CD8-positive, alpha-beta memory T cell (primary cell): ENCODE data around the gene ECHDC1. TPM values are rescaled to one million over a fixed set of nuclear protein-coding genes. Genes with fewer than 3 reads are reported as not detected.

Experiments
- CTCF ChIA-PET: fragments of 350-600 bp; sonication (Branson Sonifier 250); formaldehyde crosslinking; loops from one replicate; lab custom pipeline; 2021; ENCODE audit warnings: antibody characterized with exemption; lab: Charles Lee
- POLR2A ChIA-PET: fragments of 350-600 bp; sonication (Branson Sonifier 250); formaldehyde crosslinking; loops from one replicate; lab custom pipeline; 2021; ENCODE audit warnings: antibody characterized with exemption; lab: Charles Lee
- DNase-seq, 5 donors: peaks; one replicate each; pipeline versions ENCODE4 v3.0.0 to v3.0.0-alpha.2; 2020 to 2022; ENCODE audit warnings: mixed read lengths in 1 of 5
- H3K27ac ChIP-seq: one replicate; pipeline ENCODE4 v1.7.0; 2013; ENCODE audit warnings: low read depth, mild to moderate bottlenecking, low read length, moderate library complexity
- H3K27me3 ChIP-seq: 2 replicates; pipeline ENCODE4 v1.7.0; 2013; ENCODE audit warnings: low read length, mild to moderate bottlenecking; ENCODE audit not compliant: insufficient read depth, poor library complexity, severe bottlenecking
- H3K36me3 ChIP-seq: 2 replicates; pipeline ENCODE4 v1.7.0; 2013; ENCODE audit warnings: mild to moderate bottlenecking, low read length, moderate library complexity; ENCODE audit not compliant: insufficient read depth
- H3K4me1 ChIP-seq: 2 replicates; pipeline ENCODE4 v1.7.0; 2013; ENCODE audit warnings: mild to moderate bottlenecking, low read length, moderate library complexity; ENCODE audit not compliant: insufficient read depth
- H3K4me3 ChIP-seq: 2 replicates; pipeline ENCODE4 v1.7.0; 2013; ENCODE audit warnings: mild to moderate bottlenecking, low read length
- H3K9me3 ChIP-seq: 2 replicates; pipeline ENCODE4 v1.7.0; 2013; ENCODE audit warnings: mild to moderate bottlenecking, low read length
- H3K27ac Mint-ChIP-seq, 8 donors: one replicate each; pipeline ENCODE4 v1.8.0; 2020 to 2021; ENCODE audit warnings: mixed read lengths in 8 of 8, mild to moderate bottlenecking in 6 of 8, inconsistent platforms in 3 of 8, moderate library complexity in 3 of 8
- H3K27me3 Mint-ChIP-seq, 2 donors: one replicate each; pipeline ENCODE4 v1.8.0; 2020 to 2021; ENCODE audit warnings: mixed read lengths in 2 of 2, mild to moderate bottlenecking in 1 of 2, moderate library complexity in 1 of 2
- H3K36me3 Mint-ChIP-seq, 3 donors: one replicate each; pipeline ENCODE4 v1.8.0; 2020 to 2021; ENCODE audit warnings: mixed read lengths in 3 of 3, inconsistent platforms in 1 of 3, mild to moderate bottlenecking in 1 of 3
- H3K4me1 Mint-ChIP-seq, 3 donors: one replicate each; pipeline ENCODE4 v1.8.0; 2020 to 2021; ENCODE audit warnings: mixed read lengths in 3 of 3, inconsistent platforms in 1 of 3, mild to moderate bottlenecking in 1 of 3
- H3K4me3 Mint-ChIP-seq, 7 donors: one replicate each; pipeline ENCODE4 v1.8.0; 2020 to 2021; ENCODE audit warnings: mixed read lengths in 7 of 7, mild to moderate bottlenecking in 6 of 7, moderate library complexity in 4 of 7, inconsistent platforms in 2 of 7
- H3K9me3 Mint-ChIP-seq, 5 donors: one replicate each; pipeline ENCODE4 v1.8.0; 2020 to 2022; ENCODE audit warnings: mixed read lengths in 5 of 5, mild to moderate bottlenecking in 3 of 5, moderate library complexity in 2 of 5, inconsistent platforms in 1 of 5
- polyA plus RNA-seq: library from polyadenylated mRNA; unstranded; fragments of 300-500 nt; fragmentation: Illumina TruSeq; gene quantifications from one replicate; pipeline ENCODE4 v1.2.3, GENCODE V29; 2021
- total RNA-seq, 2 experiments: library from RNA; stranded (reverse); gene quantifications; one replicate each; pipeline ENCODE4 v1.2.3, GENCODE V29; 2021

ECHDC1 gene
- total and polyA plus RNA-seq, 3 experiments from 2014 or later, result 65.0 to 67.7 (median 66.3) TPM

GRCh38 chr6:127348028-127348661, 4.7 kb upstream of the ECHDC1 start:
- H3K27ac ChIP-seq, result no peak overlapping the region
- no peaks in the 10 kb centered on the region for H3K36me3 ChIP-seq
- DNase-seq, result no peak
- Mint-ChIP-seq H3K4me1 (peaks cover 3 to 4% (median 4%) of the 10 kb centered on the region in 3 donors), H3K9me3 (peaks cover 7 to 23% (median 17%) of the 10 kb centered on the region in 5 donors), H3K36me3 (peaks cover 0 to 18% (median 5%) of the 10 kb centered on the region in 3 donors), H3K4me3 (no peak overlapping the region), H3K27ac (no peak overlapping the region), H3K27me3 (peaks cover 0 to 1% of the 10 kb centered on the region in 2 donors)
- no peaks in the 10 kb centered on the region for H3K9me3 ChIP-seq
- POLR2A ChIA-PET, result no interaction called here
- H3K27me3 ChIP-seq, result no peaks in the 10 kb centered on the region
- CTCF ChIA-PET, result no interaction called here
- no peak overlapping the region for H3K4me3 ChIP-seq
- H3K4me1 ChIP-seq, result peaks cover 6% of the 10 kb centered on the region

- Mint-ChIP-seq H3K4me3 (peak overlapping the region in 1 of 7 donors; percentile 29), H3K27ac (no peak overlapping the region), H3K36me3 (peaks cover 0 to 18% (median 5%) of the 10 kb centered on the region in 3 donors), H3K9me3 (peaks cover 7 to 16% (median 12%) of the 10 kb centered on the region in 5 donors), H3K4me1 (peaks cover 3 to 4% (median 4%) of the 10 kb centered on the region in 3 donors), H3K27me3 (peaks cover 0 to 1% of the 10 kb centered on the region in 2 donors)
- peaks cover 11% of the 10 kb centered on the region for H3K4me1 ChIP-seq
- ChIA-PET POLR2A (no interaction called here), CTCF (no interaction called here)
- H3K27ac ChIP-seq, result no peak overlapping the region
- no peak overlapping the region for H3K4me3 ChIP-seq
- H3K9me3 ChIP-seq, result no peaks in the 10 kb centered on the region
- DNase-seq, result no peak
- H3K27me3 ChIP-seq, result no peaks in the 10 kb centered on the region
- H3K36me3 ChIP-seq, result no peaks in the 10 kb centered on the region
These were observed 3.8 kb upstream of the ECHDC1 start for GRCh38 chr6:127347178-127347577.

GRCh38 chr6:127345521-127345920, 2.1 kb upstream of the ECHDC1 start:
- no peak overlapping the region for H3K27ac Mint-ChIP-seq
- peaks cover 27% of the 10 kb centered on the region for H3K4me1 ChIP-seq

GRCh38 chr6:127343809-127344659, 625 bp upstream of the ECHDC1 start:
- peak in 1 of 5 donors; percentile 4 for DNase-seq
- ChIA-PET CTCF (interaction anchor here (0.9 to 1.2 kb wide), 2 partner anchors 42 to 78 kb away, joined by 3 to 9 read pairs; partner anchors contain the start of gene RNF146), POLR2A (no interaction called here)
- no peaks in the 10 kb centered on the region for H3K27me3 ChIP-seq
- H3K4me3 ChIP-seq, result peak overlapping the region; percentile 54
- Mint-ChIP-seq H3K36me3 (peaks cover 2 to 7% (median 6%) of the 10 kb centered on the region in 3 donors), H3K4me3 (no peak overlapping the region), H3K27me3 (peaks cover 0 to 1% of the 10 kb centered on the region in 2 donors), H3K27ac (no peak overlapping the region), H3K4me1 (peaks cover 4 to 7% (median 6%) of the 10 kb centered on the region in 3 donors), H3K9me3 (peaks cover 0 to 2% (median 0%) of the 10 kb centered on the region in 5 donors)
- H3K4me1 ChIP-seq, result peaks cover 37% of the 10 kb centered on the region
- H3K36me3 ChIP-seq, result no peaks in the 10 kb centered on the region
- H3K9me3 ChIP-seq, result no peaks in the 10 kb centered on the region
- H3K27ac ChIP-seq, result peak overlapping the region; percentile 76

More at GRCh38 chr6:127345521-127345920, 2.1 kb upstream of the ECHDC1 start:
- H3K9me3 Mint-ChIP-seq, result peaks cover 7 to 11% (median 9%) of the 10 kb centered on the region in 5 donors
- Histone ChIP-seq H3K9me3 (no peaks in the 10 kb centered on the region), H3K36me3 (no peaks in the 10 kb centered on the region), H3K4me3 (no peak overlapping the region), H3K27me3 (no peaks in the 10 kb centered on the region), H3K27ac (no peak overlapping the region)
- peaks cover 0 to 1% of the 10 kb centered on the region in 2 donors for H3K27me3 Mint-ChIP-seq
- no peak for DNase-seq
- H3K4me1 Mint-ChIP-seq, result peaks cover 3 to 4% (median 4%) of the 10 kb centered on the region in 3 donors
- POLR2A ChIA-PET, result no interaction called here
- H3K36me3 Mint-ChIP-seq, result peaks cover 0 to 14% (median 4%) of the 10 kb centered on the region in 3 donors
- peak overlapping the region in 1 of 7 donors; percentile 12 for H3K4me3 Mint-ChIP-seq
- CTCF ChIA-PET, result no interaction called here

- Mint-ChIP-seq H3K27ac (no peak overlapping the region), H3K27me3 (peaks cover 0 to 1% of the 10 kb centered on the region in 2 donors), H3K4me3 (no peak overlapping the region), H3K4me1 (peaks cover 4 to 21% (median 11%) of the 10 kb centered on the region in 3 donors), H3K9me3 (no peaks in the 10 kb centered on the region), H3K36me3 (peaks cover 5 to 7% (median 6%) of the 10 kb centered on the region in 3 donors)
- Histone ChIP-seq H3K9me3 (no peaks in the 10 kb centered on the region), H3K4me3 (peak overlapping the region; percentile 54), H3K4me1 (peaks cover 51% of the 10 kb centered on the region), H3K27me3 (no peaks in the 10 kb centered on the region), H3K36me3 (no peaks in the 10 kb centered on the region), H3K27ac (peak overlapping the region; percentile 76)
- CTCF ChIA-PET, result interaction anchor here (0.7 to 2.0 kb wide), 3 partner anchors 9 to 174 kb away, joined by 3 to 6 read pairs (median 5); partner anchors contain the start of gene RNF146
- POLR2A ChIA-PET, result no interaction called here
- DNase-seq, result peak in 1 of 5 donors; percentile 1
These were observed 988 bp downstream of the ECHDC1 start for GRCh38 chr6:127342296-127342945.

GRCh38 chr6:127341471-127342202, 1.8 kb downstream of the ECHDC1 start:
- Histone ChIP-seq H3K27me3 (no peaks in the 10 kb centered on the region), H3K9me3 (no peaks in the 10 kb centered on the region), H3K4me1 (peaks cover 52% of the 10 kb centered on the region), H3K27ac (no peak overlapping the region), H3K36me3 (no peaks in the 10 kb centered on the region), H3K4me3 (peak overlapping the region; percentile 54)
- H3K4me3 Mint-ChIP-seq, result peak overlapping the region in 1 of 7 donors; percentile 46
- peaks cover 4 to 5% (median 5%) of the 10 kb centered on the region in 3 donors for H3K36me3 Mint-ChIP-seq
- POLR2A ChIA-PET, result no interaction called here
- H3K27me3 Mint-ChIP-seq, result peaks cover 0 to under 1% of the 10 kb centered on the region in 2 donors
- CTCF ChIA-PET, result interaction anchor here (1.6 to 2.0 kb wide), 2 partner anchors 75 to 174 kb away, joined by 5 to 6 read pairs; partner anchors contain the start of gene RNF146
- no peak for DNase-seq
- no peaks in the 10 kb centered on the region for H3K9me3 Mint-ChIP-seq
- H3K27ac Mint-ChIP-seq, result peak overlapping the region in 1 of 8 donors; percentile 4
- peaks cover 4 to 27% (median 15%) of the 10 kb centered on the region in 3 donors for H3K4me1 Mint-ChIP-seq

- H3K9me3 Mint-ChIP-seq, result no peaks in the 10 kb centered on the region
- ChIA-PET POLR2A (no interaction called here), CTCF (no interaction called here)
- Histone ChIP-seq H3K4me3 (no peak overlapping the region), H3K27me3 (no peaks in the 10 kb centered on the region), H3K27ac (no peak overlapping the region), H3K36me3 (no peaks in the 10 kb centered on the region), H3K4me1 (peaks cover 56% of the 10 kb centered on the region), H3K9me3 (no peaks in the 10 kb centered on the region)
- peaks cover 0 to 8% (median 2%) of the 10 kb centered on the region in 3 donors for H3K36me3 Mint-ChIP-seq
- peaks cover 1 to 39% (median 25%) of the 10 kb centered on the region in 3 donors for H3K4me1 Mint-ChIP-seq
- no peak overlapping the region for H3K27ac Mint-ChIP-seq
- no peak for DNase-seq
- H3K4me3 Mint-ChIP-seq, result peak overlapping the region in 4 of 7 donors; percentile 12 to 72 (median 29)
- H3K27me3 Mint-ChIP-seq, result no peaks in the 10 kb centered on the region
These were observed 3.2 kb downstream of the ECHDC1 start for GRCh38 chr6:127340171-127340570.
